DND-41 (cell line): ENCODE results near the gene OR6S1.
"Not testable (repeated sequence)": the region's sequence is repeated elsewhere in the genome, so short reads cannot be mapped to it uniquely, and the experiment has no call there.

Experiments
- CTCF ChIP-seq: IDR thresholded peaks from 2 replicates; pipeline ENCODE4 v1.5.1; 2012; ENCODE audit warnings: borderline replicate concordance, low read length, moderate library complexity, mild to moderate bottlenecking; ENCODE audit not compliant: poor library complexity, severe bottlenecking; ENCODE audit errors: extremely low read depth
- EZH2 ChIP-seq: IDR thresholded peaks from 3 replicates; pipeline ENCODE4 v1.6.1; 2012; ENCODE audit warnings: borderline replicate concordance, low read depth, mild to moderate bottlenecking, moderate library complexity, low read length, inconsistent platforms; ENCODE audit not compliant: severe bottlenecking

GRCh38 chr14:20595726-20596125, 45.8 kb downstream of the OR6S1 start:
- not testable (repeated sequence) for TF ChIP-seq EZH2, CTCF
